GM12875 (cell line): ENCODE results near the gene CDCP2.
"Not testable (repeated sequence)": the region's sequence is repeated elsewhere in the genome, so short reads cannot be mapped to it uniquely, and the experiment has no call there.

Experiments
- H3K4me3 ChIP-seq: one replicate; pipeline ENCODE4 v1.5.1; 2011; ENCODE audit warnings: low read depth, low read length, control low read depth
- TF ChIP-seq, protein P1 (sequence below): IDR thresholded peaks from 2 replicates; pipeline ENCODE4 v1.5.1; 2011; ENCODE audit warnings: low read depth, mild to moderate bottlenecking, control low read depth, inconsistent platforms, low read length, moderate library complexity, borderline replicate concordance; ENCODE audit not compliant: insufficient read depth

The CDCP2 gene

DNA sequence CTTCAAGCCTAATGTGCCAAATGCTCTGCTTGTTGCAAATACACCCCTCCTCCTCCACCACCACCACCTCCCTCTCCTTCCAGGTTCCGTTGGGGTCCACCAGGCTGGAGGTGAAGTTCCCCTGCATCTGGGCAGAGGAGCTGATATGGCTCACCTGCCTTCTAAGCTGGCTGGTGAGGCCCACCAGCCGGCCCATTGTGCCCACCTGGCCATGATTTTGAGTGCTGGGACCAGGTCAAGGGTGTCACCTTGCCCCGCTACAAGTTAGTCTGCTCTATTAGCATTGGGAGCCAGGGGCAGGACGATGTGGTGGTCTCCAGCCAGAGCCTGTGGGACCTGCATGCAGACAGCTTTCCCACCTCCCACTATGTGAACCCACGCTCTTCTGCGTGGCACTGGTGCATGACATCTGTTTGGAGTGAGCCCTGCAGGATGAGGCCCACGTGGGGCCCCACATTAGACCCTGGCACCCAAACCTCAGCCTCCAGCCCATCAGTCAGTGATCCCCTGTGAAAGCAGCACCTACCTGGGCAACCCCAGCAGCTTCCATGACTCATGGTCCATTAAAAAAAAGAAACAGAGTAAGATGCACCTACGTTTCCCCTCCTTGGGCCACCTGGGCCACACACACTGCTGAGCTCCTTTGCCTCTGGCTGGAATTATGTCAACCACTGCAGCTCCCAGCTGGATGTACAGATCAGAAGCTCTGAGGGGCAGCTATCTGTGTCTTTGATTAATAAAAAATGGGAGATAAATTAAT lies 15.6 kb upstream of the CDCP2 start:
- no peak overlapping the region for H3K4me3 ChIP-seq
- TF ChIP-seq, protein P1, sequence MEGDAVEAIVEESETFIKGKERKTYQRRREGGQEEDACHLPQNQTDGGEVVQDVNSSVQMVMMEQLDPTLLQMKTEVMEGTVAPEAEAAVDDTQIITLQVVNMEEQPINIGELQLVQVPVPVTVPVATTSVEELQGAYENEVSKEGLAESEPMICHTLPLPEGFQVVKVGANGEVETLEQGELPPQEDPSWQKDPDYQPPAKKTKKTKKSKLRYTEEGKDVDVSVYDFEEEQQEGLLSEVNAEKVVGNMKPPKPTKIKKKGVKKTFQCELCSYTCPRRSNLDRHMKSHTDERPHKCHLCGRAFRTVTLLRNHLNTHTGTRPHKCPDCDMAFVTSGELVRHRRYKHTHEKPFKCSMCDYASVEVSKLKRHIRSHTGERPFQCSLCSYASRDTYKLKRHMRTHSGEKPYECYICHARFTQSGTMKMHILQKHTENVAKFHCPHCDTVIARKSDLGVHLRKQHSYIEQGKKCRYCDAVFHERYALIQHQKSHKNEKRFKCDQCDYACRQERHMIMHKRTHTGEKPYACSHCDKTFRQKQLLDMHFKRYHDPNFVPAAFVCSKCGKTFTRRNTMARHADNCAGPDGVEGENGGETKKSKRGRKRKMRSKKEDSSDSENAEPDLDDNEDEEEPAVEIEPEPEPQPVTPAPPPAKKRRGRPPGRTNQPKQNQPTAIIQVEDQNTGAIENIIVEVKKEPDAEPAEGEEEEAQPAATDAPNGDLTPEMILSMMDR, result no peak

DNA sequence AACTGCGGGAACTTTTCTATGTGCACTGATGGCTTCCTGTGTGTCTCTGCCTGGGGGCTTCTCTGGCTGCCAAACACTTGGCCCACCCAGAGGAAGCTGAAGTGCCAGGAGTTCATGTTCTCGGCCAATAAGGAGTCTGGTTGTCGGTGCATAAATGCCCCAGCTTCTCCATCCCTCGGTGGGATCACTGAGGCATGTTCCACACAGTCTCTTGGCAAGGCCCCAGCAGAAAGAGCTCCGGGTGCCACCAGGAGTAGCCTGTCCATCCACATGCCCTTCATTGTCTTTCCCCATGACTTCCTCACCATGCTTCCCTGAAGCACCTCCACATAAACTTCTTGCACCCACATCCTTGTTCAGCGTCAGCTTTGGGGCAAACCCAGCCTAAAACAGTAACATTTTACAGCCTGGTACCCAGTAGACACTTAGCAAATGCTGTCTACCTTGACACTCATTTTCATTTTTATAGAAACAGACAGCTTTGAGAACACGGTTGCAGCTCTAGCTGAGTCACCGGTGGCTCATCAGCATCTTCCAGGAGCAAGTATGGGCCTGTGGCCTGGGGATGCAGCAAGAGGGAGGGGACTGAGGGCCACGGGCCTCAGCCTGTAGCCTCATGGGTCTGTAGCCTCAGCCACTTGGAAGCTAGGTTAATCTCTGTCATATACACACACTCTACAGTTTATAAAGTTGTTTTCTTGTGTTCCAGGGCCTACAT lies 14.8 kb upstream of the CDCP2 start:
- H3K4me3 ChIP-seq, result no peak overlapping the region
- TF ChIP-seq, protein P1, result no peak

- H3K4me3 ChIP-seq, result not testable (repeated sequence)
Observed at GRCh38 chr1:54166357-54166756, 13.6 kb upstream of the CDCP2 start.

DNA sequence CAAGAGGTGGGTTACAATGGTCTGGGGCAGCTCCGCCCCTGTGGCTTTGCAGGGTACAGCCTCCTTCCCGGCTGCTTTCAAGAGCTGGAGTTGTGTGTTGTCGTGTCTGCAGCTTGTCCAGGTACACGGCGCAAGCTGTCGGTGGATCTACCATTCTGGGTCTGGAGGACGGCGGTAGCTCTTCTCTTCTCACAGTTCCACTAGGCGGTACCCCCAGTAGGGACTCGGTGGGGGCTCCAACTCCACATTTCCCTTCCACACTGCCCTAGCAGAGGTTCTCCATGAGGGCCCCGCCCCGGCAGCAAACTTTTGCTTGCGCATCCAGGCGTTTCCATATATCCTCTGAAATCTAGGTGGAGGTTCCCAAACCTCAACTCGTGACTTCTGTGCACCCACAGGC lies 12.3 kb upstream of the CDCP2 start:
- no peak overlapping the region for H3K4me3 ChIP-seq
- TF ChIP-seq, protein P1, result no peak

GRCh38 chr1:54163573-54163972 lies 10.8 kb upstream of the CDCP2 start:
- H3K4me3 ChIP-seq, result no peak overlapping the region
- TF ChIP-seq, protein P1, result no peak

DNA sequence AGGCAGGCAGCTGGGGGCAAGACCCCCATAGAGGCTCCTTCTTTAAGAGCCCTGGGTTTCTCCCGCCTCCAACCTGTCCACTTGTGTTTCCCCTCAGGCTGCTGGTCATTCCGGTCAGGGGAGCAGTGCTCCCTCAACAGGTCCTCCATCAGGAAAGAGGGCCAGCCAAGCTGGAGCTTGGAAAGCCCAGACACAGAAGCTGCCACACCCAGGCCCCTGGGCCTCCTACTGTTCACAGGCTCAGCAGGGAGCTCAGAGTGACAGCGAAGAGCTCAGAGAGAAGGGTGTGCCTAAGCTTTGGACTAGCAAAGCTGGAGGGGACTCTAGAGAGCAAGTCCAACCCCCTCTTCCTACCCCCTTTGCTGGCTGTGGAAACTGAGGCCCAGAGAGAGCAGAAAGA lies 10.3 kb upstream of the CDCP2 start:
- TF ChIP-seq, protein P1, result no peak

GRCh38 chr1:54161495-54162168 lies 8.8 kb upstream of the CDCP2 start:
- no peak overlapping the region for H3K4me3 ChIP-seq
- TF ChIP-seq, protein P1, result no peak

More for the DNA sequence above, 10.3 kb upstream of the CDCP2 start:
- no peak overlapping the region for H3K4me3 ChIP-seq
